GM19043 (cell line): ENCODE measurements around the gene PIH1D1.
"Not testable (repeated sequence)": the region's sequence is repeated elsewhere in the genome, so short reads cannot be mapped to it uniquely, and the experiment has no call there.

ENCODE experiments used
- ATAC-seq: cut with Tn5 transposase; IDR thresholded peaks from one replicate; pipeline ENCODE4 v1.9.1; 2021; ENCODE audit warnings: low read depth; ENCODE audit not compliant: unreplicated experiment

Gene PIH1D1

DNA sequence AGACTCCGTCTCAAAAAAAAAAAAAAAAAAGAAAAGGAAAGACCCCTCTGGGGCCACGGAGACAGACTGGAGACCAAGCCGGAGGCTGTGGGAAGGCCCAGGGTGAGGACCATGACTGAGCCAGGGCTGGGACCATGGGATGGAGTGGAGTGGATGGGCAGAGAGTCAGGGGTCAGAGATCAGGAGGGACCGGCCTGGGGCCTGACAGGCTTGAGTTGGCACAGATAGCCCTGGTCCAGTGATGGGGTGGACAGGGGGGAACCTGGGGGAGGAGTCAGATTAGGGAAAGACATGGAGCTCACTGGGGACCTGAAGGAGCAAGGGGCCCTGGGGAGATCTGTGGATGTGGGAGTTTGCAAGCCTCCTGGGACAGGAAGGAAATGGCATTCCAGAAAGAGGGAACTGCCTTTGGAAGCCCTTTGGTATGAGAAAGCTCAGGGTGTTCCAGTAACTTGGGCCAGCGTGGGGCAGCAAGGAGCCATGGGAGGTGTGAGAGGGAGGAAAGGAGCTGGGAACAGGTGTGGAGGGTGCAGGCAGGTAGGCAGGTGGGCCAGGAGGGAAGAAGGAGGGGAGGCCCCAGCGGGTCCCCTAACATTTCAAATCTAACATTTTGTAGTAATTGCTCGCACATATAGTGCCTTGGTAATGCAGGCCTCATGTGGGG, 29.5 kb upstream of the PIH1D1 start:
- no peak for ATAC-seq

DNA sequence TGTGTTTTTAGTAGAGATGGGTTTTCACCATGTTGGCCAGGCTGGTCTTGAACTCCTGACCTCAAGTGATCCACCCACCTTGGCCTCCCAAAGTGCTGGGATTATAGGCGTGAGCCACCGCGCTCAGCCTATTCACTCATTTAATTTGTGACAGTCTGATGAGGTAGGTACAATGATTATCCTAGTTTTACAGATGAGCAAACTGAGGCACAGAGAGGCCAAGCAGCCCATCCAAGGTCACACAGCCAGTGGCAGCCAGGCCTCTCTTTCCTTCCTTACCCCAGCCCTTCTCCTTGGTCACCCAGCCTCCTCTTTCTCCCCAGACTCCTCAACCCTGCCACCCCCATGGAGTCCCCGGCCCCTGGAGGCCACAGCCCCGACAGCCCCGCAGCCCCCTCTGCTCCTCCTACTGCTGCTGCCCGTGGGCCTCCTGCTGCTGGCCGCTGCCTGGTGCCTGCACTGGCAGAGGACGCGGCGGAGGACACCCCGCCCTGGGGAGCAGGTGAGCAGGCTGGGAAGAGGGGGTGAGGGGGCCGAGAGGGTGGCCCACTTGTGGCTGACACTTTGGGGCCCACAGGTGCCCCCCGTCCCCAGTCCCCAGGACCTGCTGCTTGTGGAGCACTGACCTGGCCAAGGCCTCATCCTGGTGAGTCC, 28.5 kb upstream of the PIH1D1 start:
- ATAC-seq = no peak

DNA sequence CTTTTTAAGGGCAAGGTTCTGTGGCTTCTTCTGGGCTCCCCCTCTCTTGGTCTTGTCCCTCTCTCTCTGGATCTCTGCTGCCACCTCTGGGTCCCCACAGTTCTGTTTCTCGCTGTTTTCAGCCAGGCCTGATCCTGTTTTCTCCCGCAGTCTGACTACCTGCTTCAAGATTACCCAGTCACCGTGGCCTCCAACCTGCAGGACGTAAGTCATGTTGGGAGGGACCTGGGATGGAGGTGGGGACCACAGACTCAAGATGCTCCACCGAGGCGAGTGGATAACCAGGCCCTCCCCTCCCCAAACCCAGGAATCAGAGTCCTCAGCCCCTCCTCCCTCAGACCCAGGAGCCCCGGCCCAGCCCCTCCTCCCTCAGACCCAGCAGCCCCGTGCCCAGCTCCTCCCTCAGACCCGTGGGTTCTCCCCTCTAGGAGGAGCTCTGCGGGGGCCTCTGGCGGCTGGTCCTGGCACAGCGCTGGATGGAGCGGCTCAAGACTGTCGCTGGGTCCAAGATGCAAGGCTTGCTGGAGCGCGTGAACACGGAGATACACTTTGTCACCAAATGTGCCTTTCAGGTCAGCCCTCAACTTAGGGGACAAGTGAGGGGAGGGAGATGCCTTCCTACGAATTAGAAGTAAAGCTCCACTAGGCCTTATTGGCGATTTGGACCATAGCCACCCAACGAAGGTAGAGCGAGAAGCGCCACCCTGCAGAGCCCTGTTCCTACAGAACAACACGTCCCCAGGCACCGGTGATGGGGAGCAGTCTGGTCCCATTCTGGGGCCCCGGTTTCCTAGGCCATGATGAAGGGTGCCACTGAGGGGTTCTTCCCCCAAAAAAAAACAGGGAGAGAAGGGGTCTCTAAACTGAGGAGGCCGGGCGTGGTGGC, 24.6 kb upstream of the PIH1D1 start:
- ATAC-seq = no peak

DNA sequence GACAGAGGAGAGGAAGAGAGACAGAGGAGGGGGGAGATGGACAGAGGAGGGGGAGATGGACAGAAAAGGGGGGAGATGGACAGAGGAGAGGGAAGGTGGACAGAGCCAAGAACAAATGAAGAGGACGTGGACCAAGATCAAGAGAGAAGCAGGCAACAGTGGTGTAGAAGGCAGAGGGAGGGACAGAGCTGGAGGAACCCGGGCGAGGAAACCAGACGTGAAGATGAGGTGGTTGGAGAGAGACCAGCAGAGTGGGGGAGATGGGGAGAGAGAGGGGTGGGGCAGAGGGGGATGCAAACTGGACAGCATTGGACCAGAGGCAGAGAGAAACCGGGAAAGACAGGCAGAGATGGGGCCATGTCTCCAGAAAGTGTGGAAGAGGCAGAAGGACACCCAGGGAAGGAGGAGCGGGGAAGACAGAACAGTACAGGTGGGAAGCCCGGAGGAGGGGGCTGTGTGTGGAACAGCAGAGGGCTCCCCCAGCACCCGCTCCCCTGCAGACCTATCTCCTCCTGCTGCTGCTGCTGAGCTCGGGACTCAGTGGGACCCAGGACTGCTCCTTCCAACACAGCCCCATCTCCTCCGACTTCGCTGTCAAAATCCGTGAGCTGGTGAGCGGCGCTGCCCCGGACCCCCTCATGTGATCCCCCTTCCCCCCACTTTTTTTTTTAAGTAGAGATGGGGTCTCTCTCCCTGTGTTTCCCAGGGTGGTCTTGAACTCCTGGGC, 23.7 kb upstream of the PIH1D1 start:
- no peak for ATAC-seq

DNA sequence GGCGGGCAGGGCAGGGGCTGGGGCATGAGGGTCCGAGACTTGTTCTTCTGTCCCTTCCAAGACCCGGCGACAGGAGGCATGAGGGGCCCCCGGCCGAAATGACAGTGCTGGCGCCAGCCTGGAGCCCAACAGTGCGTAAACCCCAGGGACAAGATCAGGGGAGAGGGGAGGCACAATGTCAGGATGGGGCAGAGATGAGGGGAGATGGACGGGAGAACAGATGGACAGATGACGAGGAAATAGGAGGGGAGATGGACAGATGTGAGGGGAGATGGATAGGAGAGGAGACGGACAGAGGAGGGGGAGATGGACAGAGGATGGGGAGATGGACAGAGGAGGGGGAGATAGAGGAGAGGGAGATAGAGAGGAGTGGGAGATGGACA, 22.9 kb upstream of the PIH1D1 start:
- ATAC-seq = no peak

DNA sequence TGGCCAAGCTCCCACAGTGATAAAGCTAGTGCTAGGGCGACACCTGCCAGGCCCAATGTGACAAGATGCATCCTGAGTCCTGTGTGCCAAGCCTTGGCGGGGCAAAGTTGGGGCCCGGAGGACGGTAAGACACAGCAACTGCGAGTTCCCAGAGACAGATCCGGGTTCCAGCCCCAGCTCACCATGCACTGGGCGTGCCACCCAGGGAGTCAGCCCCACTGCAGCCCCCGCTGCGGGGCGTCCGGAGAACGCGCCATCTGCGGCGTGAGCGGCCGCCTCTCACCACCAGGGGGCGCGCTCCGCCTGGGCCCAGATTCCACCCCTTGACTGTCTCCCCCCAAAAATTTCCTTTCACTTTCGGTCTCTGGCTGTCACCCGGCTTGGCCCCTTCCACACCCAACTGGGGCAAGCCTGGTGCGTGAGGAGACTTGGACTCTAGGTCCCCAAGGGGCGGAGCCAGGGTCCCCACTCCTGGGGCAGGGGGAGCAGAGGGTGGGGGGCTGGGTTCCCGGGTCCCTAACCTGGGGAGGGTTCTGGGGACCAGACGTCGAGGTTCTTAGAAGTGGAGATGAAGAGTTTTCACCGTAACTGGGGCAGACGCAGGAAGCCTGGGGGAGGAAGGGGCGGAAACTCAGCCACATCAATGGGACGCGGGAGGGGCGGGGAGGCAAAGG, 22.4 kb upstream of the PIH1D1 start, which contains the start of gene FLT3LG:
Gene FLT3LG (plus strand): TSS at position 348 of the 674 bp plus-strand sequence. CDS start 425 bp downstream, outside the sequence.
- no peak for ATAC-seq

DNA sequence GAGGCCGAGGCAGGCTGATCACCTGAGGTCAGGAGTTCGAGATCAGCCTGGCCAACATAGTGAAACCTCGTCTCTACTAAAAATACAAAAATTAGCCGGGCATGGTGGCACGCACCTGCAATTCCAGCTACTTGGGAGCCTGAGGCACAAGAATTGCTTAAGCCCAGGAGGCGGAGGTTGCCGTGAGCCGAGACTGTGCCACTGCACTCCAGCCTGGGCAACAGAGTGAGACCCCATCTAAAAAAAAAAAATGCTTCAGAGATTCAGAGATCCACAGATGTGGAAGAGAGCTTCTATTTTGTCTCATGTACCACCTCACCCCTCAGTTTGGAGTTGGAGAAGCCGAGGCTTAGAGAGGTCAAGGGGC, 21.9 kb upstream of the PIH1D1 start:
- ATAC-seq = not testable (repeated sequence)

DNA sequence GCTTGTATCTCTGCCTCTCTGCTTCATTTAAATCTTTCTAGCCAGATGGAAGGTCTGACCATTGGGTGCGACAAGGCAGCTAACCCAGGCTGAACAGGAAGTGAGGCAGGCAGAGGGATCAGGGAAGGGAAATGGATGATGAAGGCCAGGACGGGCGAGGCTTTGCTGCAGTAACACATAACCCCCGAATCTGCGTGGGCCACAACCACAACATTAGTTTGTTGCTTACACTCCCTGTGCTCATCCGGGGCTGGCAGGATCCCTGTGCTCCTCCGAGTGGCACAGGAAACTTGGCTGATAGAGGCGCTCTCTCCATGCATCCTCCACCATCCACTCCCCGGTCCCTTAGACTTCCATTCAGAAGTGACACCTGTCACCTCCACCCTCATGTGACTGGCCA, 21.3 kb upstream of the PIH1D1 start:
- ATAC-seq = no peak

DNA sequence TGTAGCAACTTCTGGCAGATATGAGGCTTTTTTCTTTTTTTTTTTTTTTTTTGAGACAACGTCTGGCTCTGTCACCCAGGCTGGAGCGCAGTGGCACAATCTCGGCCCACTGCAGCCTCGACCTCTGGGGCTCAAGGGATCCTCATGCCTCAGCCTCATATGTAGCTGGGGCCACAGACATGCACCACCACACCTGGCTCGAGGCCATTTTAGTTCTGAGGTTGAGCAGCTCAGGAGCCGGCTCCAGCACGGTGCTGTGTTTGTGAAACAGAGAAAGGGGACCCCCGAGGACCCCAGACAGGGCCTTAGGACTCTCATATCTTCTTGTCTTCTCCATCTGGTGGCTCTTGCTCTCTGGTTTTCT, 19.0 kb upstream of the PIH1D1 start:
- ATAC-seq = no peak

DNA sequence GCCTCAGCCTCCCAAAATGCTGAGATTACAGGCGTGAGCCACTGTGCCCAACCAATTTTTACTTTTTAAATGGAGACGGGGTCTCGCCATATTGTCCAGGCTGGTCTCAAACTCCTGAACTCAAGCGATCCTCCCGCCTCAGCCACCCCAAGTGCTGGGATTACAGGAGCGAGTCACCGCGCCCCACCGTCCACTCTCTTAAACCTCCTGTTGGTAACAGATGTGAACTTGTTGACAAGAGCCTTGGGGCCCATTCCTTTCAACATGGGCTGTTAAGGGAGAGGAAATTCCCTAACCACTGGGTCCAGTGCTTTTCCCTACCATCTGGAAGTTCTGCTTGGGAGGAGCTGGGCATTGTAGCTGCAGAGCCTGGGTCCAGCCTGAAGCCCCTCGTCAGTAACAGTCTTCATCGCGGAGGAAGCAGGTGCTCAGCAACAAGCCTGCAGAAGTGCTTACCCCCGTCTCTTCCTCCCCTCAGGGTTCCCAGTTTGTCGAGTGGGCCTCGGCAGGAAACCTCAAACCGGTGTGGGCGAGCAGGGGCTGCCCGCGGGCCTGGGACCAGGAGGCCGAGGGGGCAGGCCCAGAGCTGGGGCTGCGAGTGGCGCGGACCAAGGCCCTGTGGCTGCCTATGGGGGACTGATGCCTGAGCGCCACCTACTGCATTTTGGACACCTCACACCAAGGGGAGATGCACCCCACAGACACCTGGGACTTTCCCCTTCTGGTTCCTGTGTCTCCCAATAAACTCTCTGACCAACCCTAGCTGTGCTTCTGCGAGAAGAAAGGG, 18.4 kb upstream of the PIH1D1 start:
- ATAC-seq = no peak

DNA sequence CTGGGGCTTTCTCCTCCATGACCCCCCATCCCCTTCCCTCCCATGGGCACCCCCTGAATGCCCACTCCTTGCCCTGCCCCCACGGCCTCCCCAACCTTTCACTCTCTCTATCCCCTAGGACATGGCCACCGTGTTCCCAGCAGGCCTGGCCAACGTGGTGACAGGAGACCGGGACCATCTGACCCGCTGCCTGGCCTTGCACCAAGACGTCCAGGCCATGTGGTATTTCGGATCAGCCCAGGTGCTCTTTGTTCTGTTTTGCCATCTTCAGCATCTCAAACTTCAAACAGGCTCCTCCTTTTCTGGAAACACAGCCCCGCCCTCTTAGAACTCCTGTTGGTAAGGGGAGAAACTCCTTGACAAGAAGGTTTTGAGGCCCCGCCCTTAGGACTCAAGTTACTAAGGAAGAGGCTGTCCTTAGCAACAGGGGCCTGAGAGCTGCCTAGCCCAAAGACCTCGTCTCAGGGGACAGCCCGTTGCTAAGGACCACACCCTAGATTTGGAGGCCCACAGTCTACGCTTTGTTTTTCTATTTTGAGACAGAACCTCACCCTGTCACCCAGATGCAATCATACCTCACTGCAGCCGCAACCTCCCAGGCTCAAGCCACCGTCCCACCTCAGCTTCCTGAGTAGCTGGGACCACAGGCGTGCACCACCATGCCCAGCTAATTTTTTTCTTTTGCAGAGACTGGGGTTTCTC, 17.3 kb upstream of the PIH1D1 start:
- peak; percentile 60 for ATAC-seq

DNA sequence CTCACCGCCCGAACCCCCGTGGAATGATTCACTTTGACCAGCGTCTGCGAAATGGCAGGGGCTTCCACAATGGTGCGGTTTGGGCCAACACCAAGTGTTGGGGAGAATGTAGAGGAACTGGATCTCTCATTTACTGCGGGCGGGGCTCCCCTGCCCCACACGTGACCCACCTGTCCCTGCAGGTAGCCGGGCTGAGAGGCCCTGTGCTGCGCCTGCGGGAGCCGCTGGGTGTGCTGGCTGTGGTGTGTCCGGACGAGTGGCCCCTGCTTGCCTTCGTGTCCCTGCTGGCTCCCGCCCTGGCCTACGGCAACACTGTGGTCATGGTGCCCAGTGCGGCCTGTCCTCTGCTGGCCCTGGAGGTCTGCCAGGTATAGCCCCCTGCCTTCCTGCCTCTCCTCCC, 16.6 kb upstream of the PIH1D1 start:
- ATAC-seq = no peak

DNA sequence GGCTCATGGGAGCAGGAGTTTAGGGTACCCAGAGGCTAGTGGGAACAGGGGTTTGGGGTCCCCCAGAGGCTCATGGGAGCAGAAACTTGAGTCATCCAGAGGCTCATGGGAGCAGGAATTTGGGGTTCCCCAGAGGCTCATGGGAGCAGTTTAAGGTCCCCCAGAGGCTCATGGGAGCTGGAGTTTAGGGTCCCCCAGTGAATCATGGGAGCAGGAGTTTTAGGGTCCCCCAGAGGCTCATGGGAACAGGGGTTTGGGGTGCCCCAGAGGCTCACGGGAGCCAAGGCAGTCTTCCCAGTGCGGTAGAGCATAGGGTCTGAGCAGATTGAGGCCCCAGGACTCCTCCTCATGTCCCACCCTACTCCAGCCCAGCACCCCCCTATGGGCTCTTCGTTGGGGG, 13.8 kb upstream of the PIH1D1 start:
- ATAC-seq = no peak

DNA sequence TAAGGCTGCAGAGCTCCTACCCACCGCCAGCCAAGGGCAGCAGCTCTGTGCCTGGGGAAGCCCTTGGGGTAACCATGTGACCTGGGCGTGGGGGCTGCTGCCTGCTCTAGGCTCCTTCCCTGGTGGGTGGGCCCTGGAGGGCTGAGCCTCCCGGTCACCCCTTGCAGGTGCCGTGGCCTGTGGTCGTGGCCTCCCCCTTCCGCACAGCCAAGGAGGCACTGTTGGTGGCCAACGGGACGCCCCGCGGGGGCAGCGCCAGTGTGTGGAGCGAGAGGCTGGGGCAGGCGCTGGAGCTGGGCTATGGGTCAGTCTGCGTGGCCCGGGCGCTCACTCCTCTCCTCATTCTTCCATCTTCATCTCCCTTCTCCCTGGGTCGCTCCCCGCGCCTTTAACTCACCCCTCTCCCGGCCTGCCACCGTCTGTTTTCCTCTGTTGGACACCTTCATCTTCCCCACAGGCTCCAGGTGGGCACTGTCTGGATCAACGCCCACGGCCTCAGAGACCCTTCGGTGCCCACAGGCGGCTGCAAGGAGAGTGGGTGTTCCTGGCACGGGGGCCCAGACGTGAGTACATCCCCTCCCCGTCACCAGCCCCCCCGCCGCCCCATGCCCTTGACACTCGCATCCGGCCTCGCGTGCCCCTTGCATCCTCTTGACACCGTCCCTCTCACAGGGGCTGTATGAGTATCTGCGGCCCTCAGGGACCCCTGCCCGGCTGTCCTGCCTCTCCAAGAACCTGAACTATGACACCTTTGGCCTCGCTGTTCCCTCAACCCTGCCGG, 12.5 kb upstream of the PIH1D1 start:
- no peak for ATAC-seq

DNA sequence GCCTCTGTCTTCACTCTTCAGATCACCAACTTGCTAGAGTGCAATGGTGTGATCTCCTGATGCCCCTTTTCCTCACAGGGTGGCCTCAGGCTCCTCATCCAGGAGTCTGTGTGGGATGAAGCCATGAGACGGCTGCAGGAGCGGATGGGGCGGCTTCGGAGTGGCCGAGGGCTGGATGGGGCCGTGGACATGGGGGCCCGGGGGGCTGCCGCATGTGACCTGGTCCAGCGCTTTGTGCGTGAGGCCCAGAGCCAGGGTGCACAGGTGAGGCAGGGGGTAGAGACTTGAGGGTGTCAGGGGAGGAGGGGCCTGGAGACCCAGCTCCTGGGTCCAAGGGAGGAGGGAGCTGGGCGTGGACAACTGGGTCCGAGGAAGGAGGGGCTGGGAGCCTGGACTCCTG, 10.9 kb upstream of the PIH1D1 start:
- ATAC-seq = no peak

DNA sequence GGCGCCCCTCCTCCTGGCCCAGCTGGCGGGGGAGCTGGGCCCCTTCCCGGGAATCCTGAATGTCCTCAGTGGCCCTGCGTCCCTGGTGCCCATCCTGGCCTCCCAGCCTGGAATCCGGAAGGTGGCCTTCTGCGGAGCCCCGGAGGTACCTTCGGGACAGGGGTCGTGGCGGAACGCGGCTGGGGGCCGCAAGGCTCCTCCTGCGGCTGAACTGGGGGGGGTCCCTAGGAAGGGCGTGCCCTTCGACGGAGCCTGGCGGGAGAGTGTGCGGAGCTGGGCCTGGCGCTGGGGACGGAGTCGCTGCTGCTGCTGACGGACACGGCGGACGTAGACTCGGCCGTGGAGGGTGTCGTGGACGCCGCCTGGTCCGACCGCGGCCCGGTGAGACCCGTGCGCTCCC, 10.0 kb upstream of the PIH1D1 start:
- ATAC-seq = no peak

DNA sequence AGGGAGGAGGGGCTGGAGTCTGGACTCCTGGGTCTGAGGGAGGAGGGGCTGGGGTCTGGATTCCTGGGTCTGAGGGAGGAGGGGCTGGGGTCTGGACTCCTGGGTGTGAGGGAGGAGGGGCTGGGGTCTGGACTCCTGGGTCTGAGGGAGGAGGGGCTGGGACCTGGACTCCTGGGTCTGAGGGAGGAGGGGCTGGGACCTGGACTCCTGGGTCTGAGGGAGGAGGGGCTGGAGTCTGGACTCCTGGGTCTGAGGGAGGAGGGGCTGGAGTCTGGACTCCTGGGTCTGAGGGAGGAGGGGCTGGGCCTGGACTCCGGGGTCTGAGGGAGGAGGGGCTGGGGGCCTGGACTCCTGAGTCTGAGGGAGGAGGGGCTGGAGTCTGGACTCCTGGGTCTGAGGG, 9.5 kb upstream of the PIH1D1 start:
- ATAC-seq = not testable (repeated sequence)

DNA sequence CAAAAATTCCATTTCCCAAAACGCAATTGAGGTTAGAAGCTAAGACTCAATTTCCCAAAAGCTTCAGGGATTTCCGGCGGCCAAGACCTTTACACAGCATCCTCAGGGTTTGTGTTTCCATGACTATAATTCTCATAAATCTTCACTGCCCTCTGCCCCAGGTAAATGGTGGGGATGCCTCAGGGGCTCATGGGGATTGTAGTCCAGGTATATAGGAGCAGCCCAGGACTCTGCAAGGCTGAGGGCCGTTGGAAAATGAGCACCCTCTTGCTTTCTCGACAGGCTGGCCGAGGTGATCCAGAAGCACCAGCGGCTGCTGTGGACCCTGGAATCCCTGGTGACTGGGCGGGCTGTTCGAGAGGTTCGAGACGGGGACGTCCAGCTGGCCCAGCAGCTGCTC, 7.8 kb upstream of the PIH1D1 start:
- no peak for ATAC-seq
